PC-9 (cell line): ENCODE measurements around the gene SUGP2.
"Not testable (repeated sequence)": the region's sequence is repeated elsewhere in the genome, so short reads cannot be mapped to it uniquely, and the experiment has no call there.

ENCODE experiments used
- EZH2 ChIP-seq: fragments of 200-600 bp; sonication (generic); IDR thresholded peaks from 2 replicates; pipeline ENCODE4 v1.8.0; 2017; ENCODE audit warnings: antibody characterized with exemption, low read depth
- TF ChIP-seq, protein P1 (sequence below): fragments of 200-600 bp; sonication (generic); conservative IDR thresholded peaks from 2 replicates; pipeline ENCODE4 v1.6.1; 2017; ENCODE audit warnings: mixed run types, antibody characterized with exemption, mild to moderate bottlenecking, moderate library complexity

DNA sequence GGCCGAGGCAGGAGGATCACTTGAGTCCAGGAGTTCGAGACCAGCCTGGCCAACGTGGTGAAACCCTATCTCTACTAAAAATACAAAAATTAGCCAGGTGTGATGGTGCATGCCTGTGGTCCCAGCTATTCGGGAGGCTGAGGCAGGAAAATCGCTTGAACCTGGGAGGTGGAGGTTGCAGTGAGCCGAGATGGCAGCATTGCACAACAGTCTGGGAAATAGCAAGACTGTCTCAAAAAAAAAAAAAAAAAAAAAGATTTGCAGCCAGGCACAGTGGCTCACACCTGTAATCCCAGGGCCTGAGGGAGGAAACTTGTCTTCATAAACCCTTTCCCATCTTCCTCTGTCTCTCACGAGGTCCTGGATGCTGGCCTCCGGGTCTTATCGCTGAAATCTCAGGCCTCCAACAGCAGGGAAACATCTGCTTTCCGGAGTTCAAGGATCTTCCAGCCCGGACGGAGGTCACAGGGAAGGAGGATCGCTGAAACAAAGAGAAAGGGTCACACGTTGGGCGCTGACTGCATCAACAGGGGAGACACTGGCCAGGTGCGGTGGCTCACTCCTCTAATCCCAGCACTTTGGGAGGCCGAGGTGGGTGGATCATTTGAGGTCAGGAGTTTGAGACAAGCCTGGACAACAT, 80.8 kb downstream of the SUGP2 start:
- TF ChIP-seq, protein P1, sequence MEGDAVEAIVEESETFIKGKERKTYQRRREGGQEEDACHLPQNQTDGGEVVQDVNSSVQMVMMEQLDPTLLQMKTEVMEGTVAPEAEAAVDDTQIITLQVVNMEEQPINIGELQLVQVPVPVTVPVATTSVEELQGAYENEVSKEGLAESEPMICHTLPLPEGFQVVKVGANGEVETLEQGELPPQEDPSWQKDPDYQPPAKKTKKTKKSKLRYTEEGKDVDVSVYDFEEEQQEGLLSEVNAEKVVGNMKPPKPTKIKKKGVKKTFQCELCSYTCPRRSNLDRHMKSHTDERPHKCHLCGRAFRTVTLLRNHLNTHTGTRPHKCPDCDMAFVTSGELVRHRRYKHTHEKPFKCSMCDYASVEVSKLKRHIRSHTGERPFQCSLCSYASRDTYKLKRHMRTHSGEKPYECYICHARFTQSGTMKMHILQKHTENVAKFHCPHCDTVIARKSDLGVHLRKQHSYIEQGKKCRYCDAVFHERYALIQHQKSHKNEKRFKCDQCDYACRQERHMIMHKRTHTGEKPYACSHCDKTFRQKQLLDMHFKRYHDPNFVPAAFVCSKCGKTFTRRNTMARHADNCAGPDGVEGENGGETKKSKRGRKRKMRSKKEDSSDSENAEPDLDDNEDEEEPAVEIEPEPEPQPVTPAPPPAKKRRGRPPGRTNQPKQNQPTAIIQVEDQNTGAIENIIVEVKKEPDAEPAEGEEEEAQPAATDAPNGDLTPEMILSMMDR, result not testable (repeated sequence)
- TF ChIP-seq EZH2, result not testable (repeated sequence)
